C4-2B (cell line): Measurements from ENCODE around the gene RNPC3.

Experiments used
- CTCF ChIP-seq: fragments of 450-650 bp; conservative IDR thresholded peaks from 2 replicates; pipeline ENCODE4 v1.5.1; 2017; ENCODE audit warnings: mild to moderate bottlenecking
- ZFX ChIP-seq: fragments of 450-650 bp; IDR thresholded peaks from 2 replicates; pipeline ENCODE4 v1.6.1; 2017

GRCh38 chr1:103538226-103538625 lies 12.7 kb downstream of the RNPC3 start:
- TF ChIP-seq CTCF (no peak), ZFX (no peak)
